IMR-90 (cell line): Measurements from ENCODE around the gene CHMP4B. TPM values are rescaled to one million over a fixed set of nuclear protein-coding genes. Genes with fewer than 3 reads are reported as not detected.

ENCODE experiments used
- ATAC-seq: fragments of 200-7000 bp; cut with Tn5 transposase; 2 replicates; pipeline ENCODE4 v1.9.1; 2020; ENCODE audit warnings: low read depth, mild to moderate bottlenecking, moderate library complexity
- BruUV-seq: library from RNA; stranded (reverse); fragments of 400-500 nt; replicated peaks from 2 replicates; lab custom pipeline; 2021; lab: Mats Ljungman, UMichigan
- CTCF ChIA-PET: fragments of 300-600 bp; formaldehyde crosslinking; extraction: SDS; loops from one replicate; lab custom pipeline; 2021; ENCODE audit warnings: antibody characterized with exemption; lab: Yijun Ruan, JAX
- POLR2A ChIA-PET: fragments of 300-600 bp; sonication (Branson Sonifier 250); formaldehyde crosslinking; loops from one replicate; lab custom pipeline; 2022; ENCODE audit warnings: antibody characterized with exemption; ENCODE audit not compliant: unreplicated experiment; lab: Charles Lee
- DNase-seq: peaks from one replicate; pipeline ENCODE4 v3.0.0; 2013
- H2AFZ ChIP-seq: replicated peaks from 2 replicates; pipeline ENCODE3; 2013; ENCODE audit warnings: low read length, mild to moderate bottlenecking; ENCODE audit not compliant: poor library complexity
- H2AK5ac ChIP-seq: 2 replicates; pipeline ENCODE4 v1.6.1; 2013; ENCODE audit warnings: low read depth, low read length, inconsistent platforms
- H2AK9ac ChIP-seq: replicated peaks from 2 replicates; pipeline ENCODE3; 2013; ENCODE audit warnings: mild to moderate bottlenecking, low read depth, low read length, moderate library complexity; ENCODE audit not compliant: poor library complexity
- H2BK120ac ChIP-seq: 2 replicates; pipeline ENCODE4 v1.6.1; 2013; ENCODE audit warnings: low read depth, low read length, inconsistent platforms
- H2BK15ac ChIP-seq: 3 replicates; pipeline ENCODE4 v1.6.1; 2013; ENCODE audit warnings: low read depth, low read length, inconsistent platforms
- H2BK20ac ChIP-seq: 2 replicates; pipeline ENCODE4 v1.6.1; 2013; ENCODE audit warnings: low read depth, mild to moderate bottlenecking, inconsistent platforms, low read length, moderate library complexity
- H2BK5ac ChIP-seq: 2 replicates; pipeline ENCODE4 v1.6.1; 2013; ENCODE audit warnings: mild to moderate bottlenecking, low read depth, low read length, inconsistent platforms; ENCODE audit not compliant: poor library complexity, severe bottlenecking
- H3K14ac ChIP-seq: replicated peaks from 2 replicates; pipeline ENCODE4 v1.6.1; 2013; ENCODE audit warnings: low read depth, low read length, inconsistent platforms
- H3K18ac ChIP-seq: 2 replicates; pipeline ENCODE4 v1.6.1; 2013; ENCODE audit warnings: low read depth, low read length, control low read depth
- H3K23ac ChIP-seq: 2 replicates; pipeline ENCODE4 v1.6.1; 2013; ENCODE audit warnings: low read depth, low read length, inconsistent platforms
- H3K27ac ChIP-seq: 2 replicates; pipeline ENCODE4 v1.5.1; 2013; ENCODE audit warnings: mild to moderate bottlenecking, control low read depth, low read length; ENCODE audit not compliant: insufficient read depth
- H3K27me3 ChIP-seq: 2 replicates; pipeline ENCODE4 v1.6.1; 2013; ENCODE audit warnings: low read length; ENCODE audit not compliant: control insufficient read depth, insufficient read depth
- H3K36me3 ChIP-seq: 2 replicates; pipeline ENCODE4 v1.6.1; 2013; ENCODE audit warnings: low read length, mixed read lengths; ENCODE audit not compliant: control insufficient read depth, insufficient read depth
- H3K4ac ChIP-seq: 2 replicates; pipeline ENCODE4 v1.6.1; 2013; ENCODE audit warnings: low read depth, low read length, inconsistent platforms
- H3K4me1 ChIP-seq: 2 replicates; pipeline ENCODE4 v1.6.1; 2013; ENCODE audit warnings: low read length, mixed read lengths; ENCODE audit not compliant: control insufficient read depth, insufficient read depth
- H3K4me2 ChIP-seq: 2 replicates; pipeline ENCODE4 v1.6.1; 2013; ENCODE audit warnings: low read depth, mild to moderate bottlenecking, control low read depth, low read length, moderate library complexity
- H3K4me3 ChIP-seq: 2 replicates; pipeline ENCODE4 v1.5.1; 2013; ENCODE audit warnings: low read depth, mild to moderate bottlenecking, control low read depth, low read length, moderate library complexity; ENCODE audit not compliant: insufficient read depth
- H3K56ac ChIP-seq: 2 replicates; pipeline ENCODE4 v1.6.1; 2013; ENCODE audit warnings: low read length, inconsistent platforms; ENCODE audit not compliant: insufficient read depth; ENCODE audit errors: extremely low read depth
- H3K79me1 ChIP-seq, 2 experiments: 2 replicates each; pipeline ENCODE4 v1.6.1; 2013; ENCODE audit warnings: low read length in 2 of 2, inconsistent platforms in 1 of 2, low read depth in 1 of 2
- H3K9ac ChIP-seq: 2 replicates; pipeline ENCODE4 v1.6.1; 2013; ENCODE audit warnings: low read depth, low read length, control low read depth
- H3K9me1 ChIP-seq: 2 replicates; pipeline ENCODE4 v1.6.1; 2013; ENCODE audit warnings: low read length, inconsistent platforms; ENCODE audit not compliant: insufficient read depth
- H3K9me3 ChIP-seq: 2 replicates; pipeline ENCODE4 v1.6.1; 2013; ENCODE audit warnings: low read length; ENCODE audit not compliant: control insufficient read depth, insufficient read depth
- H4K20me1 ChIP-seq: 2 replicates; pipeline ENCODE4 v1.6.1; 2013; ENCODE audit warnings: low read length, inconsistent platforms; ENCODE audit not compliant: insufficient read depth
- H4K5ac ChIP-seq: 2 replicates; pipeline ENCODE4 v1.6.1; 2013; ENCODE audit warnings: mild to moderate bottlenecking, low read depth, low read length, control low read depth
- H4K8ac ChIP-seq, 2 experiments: 2 replicates each; pipeline ENCODE4 v1.6.1; 2013; ENCODE audit warnings: low read depth in 2 of 2, low read length in 2 of 2, control low read depth in 1 of 2, inconsistent platforms in 1 of 2
- H4K91ac ChIP-seq: 2 replicates; pipeline ENCODE4 v1.6.1; 2013; ENCODE audit warnings: low read depth, low read length, inconsistent platforms; ENCODE audit not compliant: insufficient read depth
- BHLHE40 ChIP-seq: fragments of 150-350 bp; IDR thresholded peaks from 2 replicates; pipeline ENCODE4 v1.6.1; 2016; ENCODE audit warnings: mild to moderate bottlenecking, low read depth, low read length
- CEBPB ChIP-seq: IDR thresholded peaks from 2 replicates; pipeline ENCODE4 v1.6.1; 2012; ENCODE audit warnings: low read depth, low read length, improper control_type of control experiment
- CHD1 ChIP-seq: IDR thresholded peaks from 2 replicates; pipeline ENCODE4 v1.6.1; 2012; ENCODE audit warnings: low read depth, low read length, improper control_type of control experiment
- CTCF ChIP-seq: conservative IDR thresholded peaks from 2 replicates; pipeline ENCODE4 v1.5.1; 2012; ENCODE audit warnings: mild to moderate bottlenecking, low read depth, low read length, improper control_type of control experiment
- ELK1 ChIP-seq: fragments of 150-350 bp; IDR thresholded peaks from 2 replicates; pipeline ENCODE4 v1.6.1; 2016; ENCODE audit warnings: low read depth, mild to moderate bottlenecking, low read length, moderate library complexity, borderline replicate concordance
- MAFK ChIP-seq: IDR thresholded peaks from 2 replicates; pipeline ENCODE4 v1.6.1; 2012; ENCODE audit warnings: low read depth, low read length, improper control_type of control experiment
- MAZ ChIP-seq: IDR thresholded peaks from 2 replicates; pipeline ENCODE4 v1.6.1; 2012; ENCODE audit warnings: low read depth, mild to moderate bottlenecking, low read length, improper control_type of control experiment, moderate library complexity, borderline replicate concordance
- MXI1 ChIP-seq: IDR thresholded peaks from 2 replicates; pipeline ENCODE4 v1.6.1; 2012; ENCODE audit warnings: low read depth, mild to moderate bottlenecking, low read length, moderate library complexity, borderline replicate concordance
- NFE2L2 ChIP-seq: fragments of 150-350 bp; IDR thresholded peaks from 2 replicates; pipeline ENCODE4 v1.6.1; 2016; ENCODE audit warnings: low read depth, mild to moderate bottlenecking, low read length
- RAD21 ChIP-seq: IDR thresholded peaks from 2 replicates; pipeline ENCODE4 v1.6.1; 2012; ENCODE audit warnings: low read length, improper control_type of control experiment
- RCOR1 ChIP-seq: IDR thresholded peaks from 2 replicates; pipeline ENCODE4 v1.6.1; 2012; ENCODE audit warnings: mild to moderate bottlenecking, low read length, improper control_type of control experiment; ENCODE audit not compliant: insufficient replicate concordance
- RFX5 ChIP-seq: IDR thresholded peaks from 2 replicates; pipeline ENCODE4 v1.8.0; 2012; ENCODE audit warnings: low read depth, mild to moderate bottlenecking, low read length, moderate library complexity
- dilution Hi-C: fragments of 300-500 bp; cut with HindIII; formaldehyde crosslinking; loops from one replicate; pipeline ENCODE4 v1.14.3; 2018; ENCODE audit warnings: low sequenced_read_pairs; ENCODE audit not compliant: unreplicated experiment
- in situ Hi-C: fragments of 300-500 bp; cut with MboI; formaldehyde crosslinking; loops from 3 replicates; pipeline ENCODE4 v1.14.3; 2019; ENCODE audit warnings: low sequenced_read_pairs, inconsistent platforms, mixed read lengths
- intact Hi-C: fragments of 100-400 bp; cut with micrococcal nuclease; formaldehyde crosslinking; loops from 2 replicates; pipeline ENCODE4 v1.10.0; 2022
- polyA plus RNA-seq, 3 experiments: library from polyadenylated mRNA; depleted of rRNA; stranded (reverse); fragments of >200 nt; gene quantifications; 2 replicates each; pipeline ENCODE4 v1.2.3, GENCODE V29; 2012; ENCODE audit warnings: low replicate concordance in 1 of 3
- total RNA-seq: library from RNA; depleted of rRNA; stranded (reverse); fragments of >200 nt; gene quantifications from 2 replicates; pipeline ENCODE4 v1.2.3, GENCODE V29; 2012

Gene CHMP4B
- total and polyA plus RNA-seq, 2 of the 4 experiments (the other 2 are of a cell fraction) = 30.3 to 94.8 TPM

GRCh38 chr20:33847006-33847405 lies 35.9 kb downstream of the CHMP4B start:
- Histone ChIP-seq H3K4me2 (no peak overlapping the region), H3K14ac (no peak overlapping the region), H2AK9ac (no peak overlapping the region), H3K27ac (no peak overlapping the region), H4K5ac (no peak overlapping the region), H2BK15ac (no peak overlapping the region), H4K20me1 (peaks cover 100% of the 10 kb centered on the region), H3K4me1 (peaks cover 15% of the 10 kb centered on the region), H3K36me3 (peaks cover 17% of the 10 kb centered on the region), H3K18ac (no peak overlapping the region), H3K9me3 (no peaks in the 10 kb centered on the region), H2AK5ac (no peak overlapping the region), H2BK5ac (no peak overlapping the region), H3K23ac (no peak overlapping the region), H3K27me3 (no peaks in the 10 kb centered on the region), H3K79me1 (peaks cover 61 to 92% of the 10 kb centered on the region in 2 experiments), H4K8ac (no peak overlapping the region), H2BK120ac (no peak overlapping the region), H3K4ac (no peak overlapping the region), H3K9me1 (peaks cover 46% of the 10 kb centered on the region), H3K56ac (no peak overlapping the region), H2AFZ (no peak overlapping the region), H3K4me3 (no peak overlapping the region), H3K9ac (no peak overlapping the region), H4K91ac (no peak overlapping the region), H2BK20ac (no peak overlapping the region)
- TF ChIP-seq NFE2L2 (no peak), MAZ (no peak), RCOR1 (no peak), RFX5 (no peak), MAFK (no peak), BHLHE40 (no peak), RAD21 (no peak), CHD1 (no peak), CEBPB (no peak), ELK1 (no peak), CTCF (no peak), MXI1 (no peak)
- ChIA-PET CTCF (interaction anchor here (0.6 kb wide), 1 partner anchor 16 kb away, joined by 3 read pairs; no protein-coding TSS in a partner anchor), POLR2A (no interaction called here)
- no peak for ATAC-seq
- in situ Hi-C loops = no loop called here
- no peak for DNase-seq
- intact Hi-C loops = no loop called here
- BruUV-seq = no TSS peak
- dilution Hi-C loops = no loop called here
